ENCODE data around the gene PTOV1. TPM values are rescaled to one million over a fixed set of nuclear protein-coding genes. Genes with fewer than 3 reads are reported as not detected.

PTOV1 gene
- total and polyA plus RNA-seq, 4 donors = 62.9 to 115 (median 89.4) TPM

DNA sequence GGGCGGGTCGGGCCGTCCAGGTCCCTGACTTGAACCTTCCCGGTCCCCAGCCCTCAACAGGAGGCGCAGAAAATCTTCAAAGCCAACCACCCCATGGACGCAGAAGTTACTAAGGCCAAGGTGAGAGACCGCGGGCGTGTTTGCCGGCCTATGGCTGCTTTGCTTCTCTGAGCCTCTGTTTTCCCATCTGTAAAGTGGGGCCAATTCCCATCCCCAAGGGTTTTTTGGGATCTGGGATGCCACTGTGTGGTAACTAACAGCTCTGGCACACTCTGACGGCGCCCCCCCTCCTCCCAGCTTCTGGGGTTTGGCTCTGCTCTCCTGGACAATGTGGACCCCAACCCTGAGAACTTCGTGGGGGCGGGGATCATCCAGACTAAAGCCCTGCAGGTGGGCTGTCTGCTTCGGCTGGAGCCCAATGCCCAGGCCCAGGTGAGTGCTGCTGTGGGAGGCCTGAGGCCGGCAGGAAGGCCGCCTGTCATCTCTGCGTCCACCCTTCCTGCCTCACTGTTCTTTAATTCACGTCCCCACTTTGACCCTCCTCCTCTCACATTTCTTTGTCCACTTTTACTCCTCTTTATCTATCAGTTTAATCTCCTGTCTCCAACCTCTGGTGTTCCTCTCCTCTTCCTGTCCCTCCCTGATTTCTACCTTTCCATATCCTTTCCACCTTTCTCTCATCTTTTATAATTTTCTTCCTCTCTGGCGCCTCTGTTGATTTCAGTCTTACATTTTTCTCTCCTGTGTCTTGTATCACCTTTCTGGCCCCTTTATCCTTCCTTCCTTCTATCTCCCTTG lies 44.9 kb upstream of the PTOV1 start:
- Histone ChIP-seq H3K27me3 (ENCODE audit: control insufficient read depth in 3 of 3, insufficient read depth in 3 of 3, low read length in 2 of 3) (no peaks in the 10 kb centered on the region), H3K9ac (ENCODE audit: insufficient read depth in 1 of 2, low read length in 2 of 2) (no peak overlapping the region), H3K4me1 (ENCODE audit: control insufficient read depth in 5 of 5, insufficient read depth in 5 of 5, low read length in 5 of 5) (peaks cover 0 to 19% (median 6%) of the 10 kb centered on the region in 5 donors), H3K4me3 (no peak overlapping the region), H3K9me3 (ENCODE audit: control insufficient read depth in 4 of 4, insufficient read depth in 3 of 4, low read length in 3 of 4) (no peaks in the 10 kb centered on the region), H3K27ac (ENCODE audit: low read depth in 1 of 2, low read length in 1 of 2) (no peak overlapping the region), H3K36me3 (ENCODE audit: control insufficient read depth in 4 of 4, insufficient read depth in 4 of 4, low read length in 4 of 4) (peaks cover 4 to 35% (median 17%) of the 10 kb centered on the region in 4 donors)
- DNase-seq = no peak
- TF ChIP-seq, protein P1, sequence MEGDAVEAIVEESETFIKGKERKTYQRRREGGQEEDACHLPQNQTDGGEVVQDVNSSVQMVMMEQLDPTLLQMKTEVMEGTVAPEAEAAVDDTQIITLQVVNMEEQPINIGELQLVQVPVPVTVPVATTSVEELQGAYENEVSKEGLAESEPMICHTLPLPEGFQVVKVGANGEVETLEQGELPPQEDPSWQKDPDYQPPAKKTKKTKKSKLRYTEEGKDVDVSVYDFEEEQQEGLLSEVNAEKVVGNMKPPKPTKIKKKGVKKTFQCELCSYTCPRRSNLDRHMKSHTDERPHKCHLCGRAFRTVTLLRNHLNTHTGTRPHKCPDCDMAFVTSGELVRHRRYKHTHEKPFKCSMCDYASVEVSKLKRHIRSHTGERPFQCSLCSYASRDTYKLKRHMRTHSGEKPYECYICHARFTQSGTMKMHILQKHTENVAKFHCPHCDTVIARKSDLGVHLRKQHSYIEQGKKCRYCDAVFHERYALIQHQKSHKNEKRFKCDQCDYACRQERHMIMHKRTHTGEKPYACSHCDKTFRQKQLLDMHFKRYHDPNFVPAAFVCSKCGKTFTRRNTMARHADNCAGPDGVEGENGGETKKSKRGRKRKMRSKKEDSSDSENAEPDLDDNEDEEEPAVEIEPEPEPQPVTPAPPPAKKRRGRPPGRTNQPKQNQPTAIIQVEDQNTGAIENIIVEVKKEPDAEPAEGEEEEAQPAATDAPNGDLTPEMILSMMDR (IDR thresholded peaks at IDR 0.05; ENCODE audit: control extremely low read depth, extremely low read depth) = no peak
- ATAC-seq (ENCODE audit: insufficient read depth, low FRiP score) = no peak
- 91 to 95% methylated on average over 18 to 20 of the region's 20 CpGs for WGBS, 2 donors

DNA sequence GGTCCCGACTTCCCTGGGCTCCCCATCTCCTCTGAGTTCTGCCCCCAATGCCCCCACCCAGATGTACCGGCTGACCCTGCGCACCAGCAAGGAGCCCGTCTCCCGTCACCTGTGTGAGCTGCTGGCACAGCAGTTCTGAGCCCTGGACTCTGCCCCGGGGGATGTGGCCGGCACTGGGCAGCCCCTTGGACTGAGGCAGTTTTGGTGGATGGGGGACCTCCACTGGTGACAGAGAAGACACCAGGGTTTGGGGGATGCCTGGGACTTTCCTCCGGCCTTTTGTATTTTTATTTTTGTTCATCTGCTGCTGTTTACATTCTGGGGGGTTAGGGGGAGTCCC lies 44.4 kb upstream of the PTOV1 start:
- Histone ChIP-seq H3K4me1 (ENCODE audit: control insufficient read depth in 5 of 5, insufficient read depth in 5 of 5, low read length in 5 of 5) (peaks cover 0 to 19% (median 6%) of the 10 kb centered on the region in 5 donors), H3K9ac (ENCODE audit: insufficient read depth in 1 of 2, low read length in 2 of 2) (no peak overlapping the region), H3K4me3 (no peak overlapping the region), H3K36me3 (ENCODE audit: control insufficient read depth in 4 of 4, insufficient read depth in 4 of 4, low read length in 4 of 4) (peaks cover 0 to 29% (median 17%) of the 10 kb centered on the region in 4 donors), H3K27ac (ENCODE audit: low read depth in 1 of 2, low read length in 1 of 2) (no peak overlapping the region), H3K9me3 (ENCODE audit: control insufficient read depth in 4 of 4, insufficient read depth in 3 of 4, low read length in 3 of 4) (no peaks in the 10 kb centered on the region), H3K27me3 (ENCODE audit: control insufficient read depth in 3 of 3, insufficient read depth in 3 of 3, low read length in 2 of 3) (no peaks in the 10 kb centered on the region)
- DNase-seq (no peak), ATAC-seq (ENCODE audit: insufficient read depth, low FRiP score) (no peak)
- TF ChIP-seq, protein P1 (IDR thresholded peaks at IDR 0.05; ENCODE audit: control extremely low read depth, extremely low read depth) = no peak
- WGBS, 2 donors = 90 to 95% methylated on average over 8 of the region's 8 CpGs

DNA sequence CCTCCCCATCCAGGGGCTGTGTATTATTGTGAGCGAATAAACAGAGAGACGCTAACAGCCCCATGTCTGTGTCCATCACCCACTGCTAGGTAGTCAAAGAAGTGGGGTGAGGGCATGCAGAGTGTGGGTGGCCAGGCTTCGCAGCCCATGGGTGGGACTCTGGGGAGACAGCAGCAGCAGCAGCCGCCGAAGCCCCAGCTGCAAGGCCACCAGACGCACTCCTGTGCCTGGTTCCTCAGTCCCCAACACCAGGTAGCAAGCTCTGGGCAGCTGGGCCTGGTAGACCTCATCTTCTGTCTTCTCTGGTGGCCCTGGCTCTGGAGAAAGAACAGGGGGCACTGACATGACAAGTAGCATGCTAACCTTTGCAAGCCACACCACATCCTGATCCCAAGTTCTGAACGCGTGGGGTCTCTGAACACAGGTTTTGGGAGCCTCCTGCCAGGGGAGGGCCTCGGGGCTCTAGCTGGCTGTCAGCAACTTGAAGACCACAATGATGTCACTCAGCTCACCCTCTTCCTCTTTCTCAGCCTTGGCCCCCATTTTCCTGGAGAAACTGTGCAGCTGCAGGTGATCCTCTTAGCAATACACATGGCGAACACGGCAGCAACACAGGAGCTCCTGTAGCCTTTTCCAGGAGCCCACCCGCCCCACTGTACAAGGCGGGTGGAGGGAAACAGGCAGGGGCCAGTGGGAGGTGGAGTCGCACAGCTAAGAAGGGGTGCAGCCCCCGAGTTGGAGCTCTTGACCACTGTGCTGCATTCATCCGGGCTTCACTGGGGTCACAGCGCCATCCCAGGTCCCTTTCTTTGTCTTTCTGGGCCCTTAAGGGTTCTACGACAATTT lies 43.7 kb upstream of the PTOV1 start:
- Histone ChIP-seq H3K27me3 (ENCODE audit: control insufficient read depth in 3 of 3, insufficient read depth in 3 of 3, low read length in 2 of 3) (no peaks in the 10 kb centered on the region), H3K9me3 (ENCODE audit: control insufficient read depth in 4 of 4, insufficient read depth in 3 of 4, low read length in 3 of 4) (no peaks in the 10 kb centered on the region), H3K27ac (ENCODE audit: low read depth in 1 of 2, low read length in 1 of 2) (no peak overlapping the region), H3K4me1 (ENCODE audit: control insufficient read depth in 5 of 5, insufficient read depth in 5 of 5, low read length in 5 of 5) (peaks cover 0 to 20% (median 6%) of the 10 kb centered on the region in 5 donors), H3K36me3 (ENCODE audit: control insufficient read depth in 4 of 4, insufficient read depth in 4 of 4, low read length in 4 of 4) (peaks cover 0 to 22% (median 17%) of the 10 kb centered on the region in 4 donors), H3K4me3 (no peak overlapping the region), H3K9ac (ENCODE audit: insufficient read depth in 1 of 2, low read length in 2 of 2) (no peak overlapping the region)
- TF ChIP-seq, protein P1 (IDR thresholded peaks at IDR 0.05; ENCODE audit: control extremely low read depth, extremely low read depth) = no peak
- no peak for ATAC-seq (ENCODE audit: insufficient read depth, low FRiP score)
- no peak for DNase-seq
- WGBS, 2 donors = 62 to 78% methylated on average over 18 of the region's 18 CpGs
